Coronary artery (tissue), 2 donors: Measurements from ENCODE around the gene STK32C.

Source experiments
- DNase-seq: peaks from one replicate; pipeline ENCODE4 v3.0.0-alpha.2; 2017; ENCODE audit warnings: low spot score
- H3K27ac ChIP-seq, 2 donors: fragments of 200-600 bp; sonication (generic); one replicate each; pipeline ENCODE4 v1.5.1; 2016 to 2019
- H3K4me3 ChIP-seq: fragments of 200-600 bp; sonication (generic); 2 replicates; pipeline ENCODE4 v1.5.1; 2016; ENCODE audit warnings: mild to moderate bottlenecking, moderate library complexity
- CTCF ChIP-seq: fragments of 200-600 bp; sonication (generic); IDR thresholded peaks from one replicate; pipeline ENCODE4 v1.5.1; 2019; ENCODE audit warnings: antibody characterized with exemption

The STK32C gene

GRCh38 chr10:132180736-132181135, 127.0 kb downstream of the STK32C start:
- DNase-seq, result no peak
- H3K27ac ChIP-seq, result no peak overlapping the region
- no peak overlapping the region for H3K4me3 ChIP-seq
- TF ChIP-seq CTCF, result no peak

GRCh38 chr10:132179551-132180392, 128.0 kb downstream of the STK32C start:
- DNase-seq, result no peak
- TF ChIP-seq CTCF, result no peak
- H3K27ac ChIP-seq, result no peak overlapping the region
- H3K4me3 ChIP-seq, result no peak overlapping the region

DNA sequence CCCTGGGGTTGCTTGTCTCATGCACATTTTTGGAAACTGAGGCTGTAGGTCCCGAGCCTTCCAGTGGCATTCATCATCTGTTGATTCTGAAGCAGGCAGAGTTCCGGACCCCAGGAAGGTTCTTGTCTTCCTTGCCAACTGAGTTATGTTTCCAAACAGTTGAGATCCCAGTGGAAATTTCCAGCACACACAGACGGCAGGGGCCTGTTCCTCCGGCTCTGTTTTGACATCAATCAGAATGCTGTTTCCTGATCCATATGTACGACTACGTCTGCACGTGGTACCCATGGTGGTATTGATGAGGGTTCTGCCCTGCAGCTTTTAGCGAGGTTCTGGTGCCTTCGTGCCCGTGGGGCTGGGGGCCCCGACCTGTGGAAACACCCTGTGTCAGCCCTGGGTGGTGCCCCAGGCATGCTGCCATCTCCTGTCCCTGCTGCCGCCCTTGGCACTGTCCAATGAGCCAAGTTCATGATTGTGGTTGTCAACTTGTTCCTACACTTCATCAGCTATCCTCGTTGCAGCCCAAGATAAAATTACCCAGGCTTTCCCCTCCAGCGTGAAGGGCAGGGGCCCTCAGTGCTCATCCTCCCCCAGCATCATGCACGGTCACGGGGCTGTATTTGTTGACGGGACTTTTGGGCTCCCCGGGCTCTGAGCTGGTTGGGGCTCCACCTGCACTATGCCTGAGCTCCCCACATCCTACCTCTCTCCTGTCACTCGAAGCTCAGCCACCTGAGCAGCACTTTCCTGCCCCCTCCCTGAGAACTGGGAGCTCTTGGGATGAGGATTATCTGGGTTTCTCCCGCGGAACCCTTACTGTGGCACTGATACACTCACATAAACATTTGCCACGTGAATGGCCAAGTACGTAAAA, 128.8 kb downstream of the STK32C start:
- no peak overlapping the region for H3K4me3 ChIP-seq
- no peak for TF ChIP-seq CTCF
- no peak overlapping the region for H3K27ac ChIP-seq
- no peak for DNase-seq

DNA sequence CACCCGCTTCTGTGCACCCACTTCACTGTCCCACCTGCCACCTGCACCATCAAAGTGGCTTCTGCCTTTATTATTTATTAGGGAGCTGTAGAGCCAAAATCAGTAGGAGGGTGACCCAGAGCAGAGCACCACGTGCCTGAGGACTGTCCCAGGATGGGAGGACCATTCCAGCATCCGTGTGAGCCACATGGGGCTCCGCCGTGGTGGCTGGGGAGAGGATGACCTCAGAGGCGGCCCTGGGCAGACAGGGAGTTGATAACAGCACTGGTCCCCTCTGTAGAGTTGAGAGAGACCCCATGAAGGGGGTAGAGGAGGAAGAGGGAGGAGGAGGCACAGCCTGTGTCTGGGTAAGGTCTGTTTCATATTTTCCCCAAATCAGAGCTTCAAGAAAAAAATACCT, 129.7 kb downstream of the STK32C start:
- Histone ChIP-seq H3K27ac (no peak overlapping the region), H3K4me3 (no peak overlapping the region)
- no peak for DNase-seq
- no peak for TF ChIP-seq CTCF

- no peak for TF ChIP-seq CTCF
- no peak overlapping the region for H3K4me3 ChIP-seq
- H3K27ac ChIP-seq, result no peak overlapping the region
- DNase-seq, result no peak
Measured at GRCh38 chr10:132176623-132177500, 130.9 kb downstream of the STK32C start.

DNA sequence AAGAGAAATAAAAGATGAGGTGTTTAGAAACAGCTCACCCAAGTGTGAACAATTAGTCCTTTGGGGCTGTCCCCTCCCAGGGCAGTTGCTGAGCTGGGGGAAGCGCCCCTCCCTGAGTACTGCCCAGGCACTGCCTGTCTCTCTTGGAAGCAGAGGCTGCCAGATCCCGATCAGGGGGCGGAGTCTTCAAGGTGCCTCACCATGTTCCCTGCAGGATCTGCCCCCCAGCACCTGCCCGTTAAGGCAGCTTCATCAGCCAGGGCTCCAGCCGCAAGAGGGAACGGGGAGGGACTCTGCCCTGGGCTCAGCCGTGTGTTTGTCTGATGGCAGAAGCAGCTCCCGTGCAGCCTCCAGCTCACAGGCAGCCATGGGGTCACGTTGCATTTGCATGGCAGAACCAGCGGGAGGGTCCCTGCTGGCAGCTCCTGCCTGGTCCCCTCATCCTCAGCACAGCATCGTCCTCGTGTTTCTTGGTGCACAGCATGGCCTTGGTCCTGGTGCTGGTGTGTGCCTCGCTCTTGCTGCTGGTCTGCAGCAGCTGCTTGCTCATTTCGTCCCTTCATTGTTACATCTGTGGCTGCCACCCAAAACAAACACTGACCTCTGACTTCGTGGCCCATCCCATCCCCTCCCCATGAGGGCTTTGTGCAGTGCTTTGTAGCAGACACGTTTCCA, 131.7 kb downstream of the STK32C start:
- no peak overlapping the region for H3K27ac ChIP-seq
- DNase-seq, result no peak
- no peak overlapping the region for H3K4me3 ChIP-seq
- no peak for TF ChIP-seq CTCF
